Measurements from ENCODE around the gene MNAT1.
"Not testable (repeated sequence)": the region's sequence is repeated elsewhere in the genome, so short reads cannot be mapped to it uniquely, and the experiment has no call there.

The MNAT1 gene

GRCh38 chr14:60738843-60739508 lies 4.4 kb downstream of the MNAT1 start:
- DNase-seq (ENCODE audit: low read depth, low spot score): no peak

- no peak for DNase-seq (ENCODE audit: low read depth, low spot score)
Measured at GRCh38 chr14:60744566-60744965, 10.0 kb downstream of the MNAT1 start.

GRCh38 chr14:60753264-60754119 lies 18.9 kb downstream of the MNAT1 start:
- DNase-seq (ENCODE audit: low read depth, low spot score): no peak

- no peak for DNase-seq (ENCODE audit: low read depth, low spot score)
Measured at GRCh38 chr14:60756847-60757246, 22.3 kb downstream of the MNAT1 start.

- no peak for DNase-seq (ENCODE audit: low read depth, low spot score)
Measured at GRCh38 chr14:60757567-60758002, 23.0 kb downstream of the MNAT1 start.

GRCh38 chr14:60758885-60759284 lies 24.3 kb downstream of the MNAT1 start:
- no peak for DNase-seq (ENCODE audit: low read depth, low spot score)

GRCh38 chr14:60760209-60760608 lies 25.6 kb downstream of the MNAT1 start:
- no peak for DNase-seq (ENCODE audit: low read depth, low spot score)

- peak; percentile 72 for DNase-seq (ENCODE audit: low read depth, low spot score)
Measured at GRCh38 chr14:60760644-60761364, 26.2 kb downstream of the MNAT1 start.

- no peak for DNase-seq (ENCODE audit: low read depth, low spot score)
Measured at GRCh38 chr14:60768602-60769001, 34.0 kb downstream of the MNAT1 start.

- DNase-seq (ENCODE audit: low read depth, low spot score): no peak
Measured at GRCh38 chr14:60771117-60771516, 36.6 kb downstream of the MNAT1 start.

- no peak for DNase-seq (ENCODE audit: low read depth, low spot score)
Measured at GRCh38 chr14:60773558-60773957, 39.0 kb downstream of the MNAT1 start.

- no peak for DNase-seq (ENCODE audit: low read depth, low spot score)
Measured at GRCh38 chr14:60775296-60775695, 40.7 kb downstream of the MNAT1 start.

GRCh38 chr14:60777856-60778578 lies 43.5 kb downstream of the MNAT1 start:
- no peak for DNase-seq (ENCODE audit: low read depth, low spot score)

- not testable (repeated sequence) for DNase-seq (ENCODE audit: low read depth, low spot score)
Measured at GRCh38 chr14:60779745-60780514, 45.4 kb downstream of the MNAT1 start.

- not testable (repeated sequence) for DNase-seq (ENCODE audit: low read depth, low spot score)
Measured at GRCh38 chr14:60780558-60780957, 46.0 kb downstream of the MNAT1 start.

- no peak for DNase-seq (ENCODE audit: low read depth, low spot score)
Measured at GRCh38 chr14:60786905-60787304, 52.3 kb downstream of the MNAT1 start.

GRCh38 chr14:60789656-60790055 lies 55.1 kb downstream of the MNAT1 start:
- no peak for DNase-seq (ENCODE audit: low read depth, low spot score)

- DNase-seq (ENCODE audit: low read depth, low spot score): no peak
Measured at GRCh38 chr14:60790850-60791249, 56.3 kb downstream of the MNAT1 start.

- no peak for DNase-seq (ENCODE audit: low read depth, low spot score)
Measured at GRCh38 chr14:60796434-60796833, 61.9 kb downstream of the MNAT1 start.

GRCh38 chr14:60800409-60800808 lies 65.8 kb downstream of the MNAT1 start:
- no peak for DNase-seq (ENCODE audit: low read depth, low spot score)

- no peak for DNase-seq (ENCODE audit: low read depth, low spot score)
Measured at GRCh38 chr14:60803871-60804270, 69.3 kb downstream of the MNAT1 start.

Data from iPS DF 19.7 (cell line).